ENCODE data around the gene HOXA9.

DNA sequence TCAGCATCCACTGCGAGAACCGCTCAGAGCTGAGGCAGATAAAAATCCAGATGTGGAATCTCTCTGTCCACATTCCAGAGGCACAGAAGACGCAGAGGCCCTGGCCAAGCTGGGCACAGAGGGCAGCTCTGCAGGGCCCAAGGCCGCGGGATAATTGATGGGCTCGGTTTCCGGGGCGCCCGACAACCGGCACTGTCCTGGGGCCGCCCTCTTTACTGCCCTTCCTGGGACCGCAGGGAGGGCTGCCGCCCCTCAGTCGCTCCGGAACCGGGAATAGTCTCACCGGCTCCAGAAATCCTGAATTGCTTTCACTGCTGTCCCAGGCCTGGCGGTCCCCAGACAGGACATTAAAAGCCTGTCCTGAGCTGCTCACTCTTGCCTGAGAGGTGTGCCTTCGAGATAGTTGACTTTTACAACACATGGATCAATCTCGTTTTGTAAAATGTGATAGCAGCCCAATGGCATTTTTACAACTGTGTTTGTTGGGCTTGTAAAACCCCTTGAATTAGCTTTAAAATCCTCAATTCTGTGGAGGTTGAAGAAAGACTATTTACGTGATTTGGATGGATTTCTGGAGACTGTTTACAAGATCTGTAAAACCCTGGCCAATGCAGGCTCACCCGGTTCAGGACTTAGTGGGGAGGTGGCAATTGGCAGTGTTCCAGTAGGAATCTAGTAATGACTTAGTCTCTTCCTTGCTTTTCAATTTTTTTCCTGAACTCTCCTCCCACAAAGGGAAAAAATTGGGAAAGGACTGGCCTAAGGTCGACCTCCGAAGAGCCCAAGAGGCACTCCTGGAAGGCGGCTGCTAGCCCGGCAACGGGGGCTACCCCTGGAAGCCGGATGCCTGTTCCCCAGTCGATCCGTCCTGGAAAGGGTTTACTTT lies 16.3 kb downstream of the HOXA9 start:
- TF ChIP-seq EP300 (IDR thresholded peaks at IDR 0.05; ENCODE audit: borderline replicate concordance in 1 of 2, low read depth in 1 of 2, low read length in 1 of 2): no peak
- TF ChIP-seq FOXJ3 (CRISPR knock-in tag; IDR thresholded peaks at IDR 0.05): no peak
- TF ChIP-seq, protein P1, sequence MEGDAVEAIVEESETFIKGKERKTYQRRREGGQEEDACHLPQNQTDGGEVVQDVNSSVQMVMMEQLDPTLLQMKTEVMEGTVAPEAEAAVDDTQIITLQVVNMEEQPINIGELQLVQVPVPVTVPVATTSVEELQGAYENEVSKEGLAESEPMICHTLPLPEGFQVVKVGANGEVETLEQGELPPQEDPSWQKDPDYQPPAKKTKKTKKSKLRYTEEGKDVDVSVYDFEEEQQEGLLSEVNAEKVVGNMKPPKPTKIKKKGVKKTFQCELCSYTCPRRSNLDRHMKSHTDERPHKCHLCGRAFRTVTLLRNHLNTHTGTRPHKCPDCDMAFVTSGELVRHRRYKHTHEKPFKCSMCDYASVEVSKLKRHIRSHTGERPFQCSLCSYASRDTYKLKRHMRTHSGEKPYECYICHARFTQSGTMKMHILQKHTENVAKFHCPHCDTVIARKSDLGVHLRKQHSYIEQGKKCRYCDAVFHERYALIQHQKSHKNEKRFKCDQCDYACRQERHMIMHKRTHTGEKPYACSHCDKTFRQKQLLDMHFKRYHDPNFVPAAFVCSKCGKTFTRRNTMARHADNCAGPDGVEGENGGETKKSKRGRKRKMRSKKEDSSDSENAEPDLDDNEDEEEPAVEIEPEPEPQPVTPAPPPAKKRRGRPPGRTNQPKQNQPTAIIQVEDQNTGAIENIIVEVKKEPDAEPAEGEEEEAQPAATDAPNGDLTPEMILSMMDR (IDR thresholded peaks at IDR 0.05): no peak
- TF ChIP-seq GATA2 (CRISPR knock-in tag; IDR thresholded peaks at IDR 0.05): no peak
- TF ChIP-seq POLR2AphosphoS5 (IDR thresholded peaks at IDR 0.05; ENCODE audit: low read depth, low read length): no peak
- TF ChIP-seq JUND (IDR thresholded peaks at IDR 0.05): no peak
- TF ChIP-seq, protein P2, sequence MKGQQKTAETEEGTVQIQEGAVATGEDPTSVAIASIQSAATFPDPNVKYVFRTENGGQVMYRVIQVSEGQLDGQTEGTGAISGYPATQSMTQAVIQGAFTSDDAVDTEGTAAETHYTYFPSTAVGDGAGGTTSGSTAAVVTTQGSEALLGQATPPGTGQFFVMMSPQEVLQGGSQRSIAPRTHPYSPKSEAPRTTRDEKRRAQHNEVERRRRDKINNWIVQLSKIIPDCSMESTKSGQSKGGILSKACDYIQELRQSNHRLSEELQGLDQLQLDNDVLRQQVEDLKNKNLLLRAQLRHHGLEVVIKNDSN (IDR thresholded peaks at IDR 0.05; ENCODE audit: borderline replicate concordance, low read depth): no peak
- no peak for TF ChIP-seq RAD21 (IDR thresholded peaks at IDR 0.05; ENCODE audit: low read length)
- no peak for TF ChIP-seq TAF1 (IDR thresholded peaks at IDR 0.05; ENCODE audit: borderline replicate concordance, low read depth, low read length)
